ENCODE data around the gene NPFF. TPM values are rescaled to one million over a fixed set of nuclear protein-coding genes. Genes with fewer than 3 reads are reported as not detected.
"Not testable (repeated sequence)": the region's sequence is repeated elsewhere in the genome, so short reads cannot be mapped to it uniquely, and the experiment has no call there.

Gene NPFF
- total and polyA plus RNA-seq, 3 experiments from 2014 or later: not detected

DNA sequence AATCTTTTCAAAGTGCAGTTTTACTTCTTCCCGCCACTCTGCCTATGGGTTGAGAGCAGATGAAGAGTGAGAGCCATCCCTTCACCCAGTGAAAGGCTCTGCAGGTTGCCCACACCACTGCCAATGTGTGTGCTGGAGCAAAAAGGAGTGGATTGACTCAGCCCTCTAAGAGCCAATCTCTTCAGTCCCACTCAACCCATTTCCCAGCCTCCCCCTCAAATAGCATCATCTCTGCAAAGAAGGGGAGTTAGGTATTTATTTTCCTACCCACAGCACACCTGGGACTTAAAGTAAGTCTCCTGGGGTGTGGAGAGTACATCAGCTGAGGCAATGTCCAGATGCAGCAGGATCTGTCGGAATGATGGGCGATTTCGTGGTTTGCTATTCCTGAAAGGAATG, 23.3 kb downstream of the NPFF start:
- Mint-ChIP-seq H3K9me3 (no peaks in the 10 kb centered on the region), H3K36me3 (peaks cover 0 to 76% (median 7%) of the 10 kb centered on the region in 3 donors), H3K4me1 (peaks cover 6 to 24% (median 8%) of the 10 kb centered on the region in 3 donors), H3K4me3 (peak overlapping the region in 1 of 7 donors; percentile 36), H3K27me3 (no peaks in the 10 kb centered on the region), H3K27ac (peak overlapping the region in 6 of 8 donors; percentile 10 to 81 (median 64))
- Histone ChIP-seq H3K4me3 (ENCODE audit: low read length) (no peak overlapping the region), H3K9me3 (ENCODE audit: low read length) (no peaks in the 10 kb centered on the region), H3K4me1 (ENCODE audit: insufficient read depth, low read length) (no peaks in the 10 kb centered on the region), H3K27ac (ENCODE audit: low read depth, low read length) (no peak overlapping the region), H3K36me3 (ENCODE audit: insufficient read depth, low read length) (peaks cover 43% of the 10 kb centered on the region), H3K27me3 (ENCODE audit: insufficient read depth, low read length, poor library complexity, severe bottlenecking) (no peaks in the 10 kb centered on the region)
- ChIA-PET POLR2A (no interaction called here), CTCF (interaction anchor here (1.5 kb wide), 1 partner anchor 25 kb away, joined by 6 read pairs; no protein-coding TSS in a partner anchor)
- DNase-seq: no peak

DNA sequence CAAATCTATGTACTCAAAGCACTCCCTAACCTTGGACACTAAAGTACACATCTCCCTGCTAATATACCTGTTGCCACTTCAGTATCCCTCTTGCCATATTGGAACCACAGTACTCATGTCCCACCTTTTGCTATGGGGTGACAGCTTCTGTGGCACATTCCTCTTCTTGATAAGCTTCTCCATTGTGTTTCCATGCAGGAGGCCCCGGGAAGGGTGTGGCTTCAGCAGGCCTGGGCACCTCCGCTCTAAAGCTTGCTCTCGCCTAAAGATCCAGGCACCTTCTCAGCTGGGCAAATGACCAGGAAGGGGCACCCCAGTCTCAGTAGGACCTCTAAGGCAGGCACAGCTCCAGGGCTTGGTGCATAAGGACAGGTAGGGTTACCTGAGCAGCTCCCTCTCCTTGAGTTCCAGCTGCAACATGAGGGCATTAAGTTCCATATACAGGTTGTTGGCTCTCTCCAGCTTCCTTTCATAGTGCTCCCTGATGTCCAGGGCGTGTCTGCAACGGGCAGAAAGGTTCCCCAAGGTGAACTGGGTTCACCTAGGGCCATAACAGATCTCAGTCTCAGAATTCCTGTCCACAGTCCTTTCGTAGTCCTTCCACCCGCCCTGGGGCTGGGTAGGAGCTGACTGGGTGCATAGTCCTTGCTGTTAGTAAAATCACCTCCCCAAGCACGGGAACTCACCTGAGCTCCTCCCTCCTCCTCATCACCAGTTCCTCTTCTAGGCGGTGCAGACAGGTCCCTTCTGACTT, 23.9 kb downstream of the NPFF start:
- no peaks in the 10 kb centered on the region for H3K9me3 Mint-ChIP-seq
- no peaks in the 10 kb centered on the region for H3K9me3 ChIP-seq (ENCODE audit: low read length)
- H3K36me3 Mint-ChIP-seq: peaks cover 0 to 81% (median 7%) of the 10 kb centered on the region in 3 donors

DNA sequence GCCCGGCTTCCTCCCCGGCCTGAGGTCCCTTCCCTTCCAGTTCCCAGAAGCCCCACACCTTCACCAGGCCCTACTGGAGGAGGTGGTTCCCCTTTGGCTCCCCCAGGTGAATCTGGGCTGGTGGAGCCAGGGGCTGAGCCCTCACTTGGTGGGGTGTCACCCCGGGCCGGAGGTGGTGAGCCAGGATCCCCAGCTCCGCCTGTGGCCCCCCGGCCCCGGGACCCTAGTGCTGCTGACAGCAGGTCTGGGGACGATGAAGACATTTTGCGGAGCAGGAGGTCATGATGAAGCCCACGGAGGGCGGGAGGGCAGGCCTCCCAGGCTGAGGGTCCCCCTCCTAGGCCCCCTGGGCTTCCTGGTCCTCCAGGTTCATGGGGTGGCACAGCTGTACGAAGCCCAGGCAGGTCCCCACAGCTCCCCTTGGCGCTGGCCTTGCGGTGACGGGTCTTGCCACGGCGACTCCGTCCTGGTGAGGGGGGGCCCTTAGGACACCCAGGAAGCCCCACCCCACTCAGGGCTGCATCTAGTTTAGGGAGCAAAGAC, 24.6 kb downstream of the NPFF start:
- Mint-ChIP-seq H3K36me3 (peaks cover 0 to 84% (median 7%) of the 10 kb centered on the region in 3 donors), H3K4me1 (peaks cover 6 to 25% (median 7%) of the 10 kb centered on the region in 3 donors), H3K9me3 (no peaks in the 10 kb centered on the region), H3K27ac (no peak overlapping the region), H3K27me3 (no peaks in the 10 kb centered on the region), H3K4me3 (no peak overlapping the region)
- Histone ChIP-seq H3K36me3 (ENCODE audit: insufficient read depth, low read length) (peaks cover 48% of the 10 kb centered on the region), H3K4me1 (ENCODE audit: insufficient read depth, low read length) (no peaks in the 10 kb centered on the region), H3K27ac (ENCODE audit: low read depth, low read length) (no peak overlapping the region), H3K4me3 (ENCODE audit: low read length) (no peak overlapping the region), H3K9me3 (ENCODE audit: low read length) (no peaks in the 10 kb centered on the region), H3K27me3 (ENCODE audit: insufficient read depth, low read length, poor library complexity, severe bottlenecking) (no peaks in the 10 kb centered on the region)
- no peak for DNase-seq
- CTCF ChIA-PET: interaction anchor here (0.7 to 1.9 kb wide), 6 partner anchors 9 to 26 kb away, joined by 3 to 7 read pairs (median 4); partner anchors contain the start of gene TARBP2
- POLR2A ChIA-PET: interaction anchor here (1.1 to 1.4 kb wide), 2 partner anchors 11 to 26 kb away, joined by 4 to 6 read pairs; no protein-coding TSS in a partner anchor

More for the DNA sequence above, 23.9 kb downstream of the NPFF start:
- peaks cover 48% of the 10 kb centered on the region for H3K36me3 ChIP-seq (ENCODE audit: insufficient read depth, low read length)
- H3K27ac ChIP-seq (ENCODE audit: low read depth, low read length): no peak overlapping the region
- DNase-seq: no peak
- no peaks in the 10 kb centered on the region for H3K27me3 ChIP-seq (ENCODE audit: insufficient read depth, low read length, poor library complexity, severe bottlenecking)
- Mint-ChIP-seq H3K27me3 (no peaks in the 10 kb centered on the region), H3K27ac (peak overlapping the region in 6 of 8 donors; percentile 10 to 81 (median 56)), H3K4me1 (peaks cover 6 to 24% (median 8%) of the 10 kb centered on the region in 3 donors), H3K4me3 (no peak overlapping the region)
- H3K4me3 ChIP-seq (ENCODE audit: low read length): no peak overlapping the region
- ChIA-PET POLR2A (interaction anchor here (0.7 to 1.4 kb wide), 3 partner anchors 10 to 68 kb away, joined by 3 to 6 read pairs (median 4); no protein-coding TSS in a partner anchor), CTCF (interaction anchor here (0.7 to 1.9 kb wide), 4 partner anchors 8 to 25 kb away, joined by 3 to 7 read pairs (median 4); partner anchors contain the start of gene TARBP2)
- H3K4me1 ChIP-seq (ENCODE audit: insufficient read depth, low read length): no peaks in the 10 kb centered on the region

DNA sequence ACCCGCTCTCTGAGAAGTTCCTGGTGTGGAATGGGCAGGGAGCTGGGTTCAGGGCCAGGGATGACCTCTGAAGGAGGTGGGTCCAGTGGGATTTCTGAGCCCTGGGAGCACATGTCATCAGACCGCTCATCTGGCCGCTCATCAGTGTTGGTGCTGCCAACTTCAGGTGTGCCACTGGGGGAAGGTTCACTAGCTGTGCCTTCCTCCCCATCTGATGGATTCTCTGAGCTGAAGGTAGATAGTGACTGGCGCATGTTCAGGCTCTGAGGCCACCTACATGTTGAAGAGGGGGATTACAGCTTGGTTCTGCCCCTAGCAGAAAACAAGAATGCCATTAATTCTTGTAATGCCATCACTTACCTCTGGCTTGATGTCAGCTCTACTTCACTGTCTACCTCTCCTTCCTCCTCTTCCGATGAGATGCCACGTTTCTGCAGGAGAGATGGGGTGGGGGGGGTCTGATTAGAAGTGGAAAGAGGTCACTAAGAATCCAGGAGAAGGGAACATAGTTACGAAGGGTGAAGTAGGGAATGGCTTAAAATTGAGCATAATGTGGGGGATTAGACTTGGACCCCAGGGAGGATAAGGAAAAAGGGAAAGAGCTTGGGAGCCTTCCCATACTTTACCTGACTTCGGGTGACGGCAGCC, 25.2 kb downstream of the NPFF start:
- no peak overlapping the region for H3K4me3 ChIP-seq (ENCODE audit: low read length)
- no peaks in the 10 kb centered on the region for H3K27me3 ChIP-seq (ENCODE audit: insufficient read depth, low read length, poor library complexity, severe bottlenecking)
- CTCF ChIA-PET: interaction anchor here (0.9 to 1.9 kb wide), 9 partner anchors 8 to 161 kb away, joined by 3 to 7 read pairs (median 4); partner anchors contain the start of gene AAAS
- H3K4me3 Mint-ChIP-seq: peak overlapping the region in 2 of 7 donors; percentile 2 to 51
- peak overlapping the region in 6 of 8 donors; percentile 7 to 88 (median 58) for H3K27ac Mint-ChIP-seq
- H3K4me1 Mint-ChIP-seq: peaks cover 5 to 24% (median 6%) of the 10 kb centered on the region in 3 donors
- H3K27ac ChIP-seq (ENCODE audit: low read depth, low read length): no peak overlapping the region
- peaks cover under 1 to 84% (median 7%) of the 10 kb centered on the region in 3 donors for H3K36me3 Mint-ChIP-seq
- H3K9me3 ChIP-seq (ENCODE audit: low read length): no peaks in the 10 kb centered on the region
- no peak for DNase-seq
- no peaks in the 10 kb centered on the region for H3K9me3 Mint-ChIP-seq
- peaks cover 50% of the 10 kb centered on the region for H3K36me3 ChIP-seq (ENCODE audit: insufficient read depth, low read length)
- H3K27me3 Mint-ChIP-seq: no peaks in the 10 kb centered on the region
- POLR2A ChIA-PET: interaction anchor here (1.1 to 1.4 kb wide), 2 partner anchors 12 to 26 kb away, joined by 4 to 6 read pairs; no protein-coding TSS in a partner anchor
- H3K4me1 ChIP-seq (ENCODE audit: insufficient read depth, low read length): no peaks in the 10 kb centered on the region

DNA sequence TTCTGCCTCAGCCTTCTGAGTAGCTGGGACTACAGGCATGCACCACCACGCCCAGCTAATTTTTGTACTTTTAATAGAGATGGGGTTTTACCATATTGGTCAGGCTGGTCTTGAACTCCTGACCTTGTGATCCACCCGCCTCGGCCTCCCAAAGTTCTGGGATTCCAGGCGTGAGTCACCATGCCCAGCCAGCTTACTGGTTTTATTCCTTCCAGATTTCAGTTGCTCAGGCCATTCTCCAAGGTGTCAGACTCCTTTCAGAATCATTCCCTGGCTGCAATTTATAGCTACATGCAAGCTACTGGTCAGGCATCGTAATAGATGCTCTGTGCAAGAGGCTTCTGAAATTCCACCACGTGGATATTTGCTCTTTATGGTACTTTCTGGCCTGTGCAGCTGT, 25.8 kb downstream of the NPFF start:
- peak overlapping the region in 6 of 8 donors; percentile 33 to 79 (median 47) for H3K27ac Mint-ChIP-seq
- H3K9me3 Mint-ChIP-seq; H3K27me3 Mint-ChIP-seq; H3K4me3 ChIP-seq (ENCODE audit: low read length); H3K4me1 ChIP-seq (ENCODE audit: insufficient read depth, low read length); POLR2A ChIA-PET; H3K27ac ChIP-seq (ENCODE audit: low read depth, low read length); DNase-seq; H3K9me3 ChIP-seq (ENCODE audit: low read length); H3K4me3 Mint-ChIP-seq; H3K27me3 ChIP-seq (ENCODE audit: insufficient read depth, low read length, poor library complexity, severe bottlenecking): not testable (repeated sequence)
- CTCF ChIA-PET: interaction anchor here (1.0 to 1.9 kb wide), 8 partner anchors 9 to 160 kb away, joined by 3 to 7 read pairs (median 4); partner anchors contain the start of gene AAAS
- peaks cover 53% of the 10 kb centered on the region for H3K36me3 ChIP-seq (ENCODE audit: insufficient read depth, low read length)
- peaks cover 7 to 87% (median 7%) of the 10 kb centered on the region in 3 donors for H3K36me3 Mint-ChIP-seq
- H3K4me1 Mint-ChIP-seq: peaks cover 5 to 25% (median 9%) of the 10 kb centered on the region in 3 donors

DNA sequence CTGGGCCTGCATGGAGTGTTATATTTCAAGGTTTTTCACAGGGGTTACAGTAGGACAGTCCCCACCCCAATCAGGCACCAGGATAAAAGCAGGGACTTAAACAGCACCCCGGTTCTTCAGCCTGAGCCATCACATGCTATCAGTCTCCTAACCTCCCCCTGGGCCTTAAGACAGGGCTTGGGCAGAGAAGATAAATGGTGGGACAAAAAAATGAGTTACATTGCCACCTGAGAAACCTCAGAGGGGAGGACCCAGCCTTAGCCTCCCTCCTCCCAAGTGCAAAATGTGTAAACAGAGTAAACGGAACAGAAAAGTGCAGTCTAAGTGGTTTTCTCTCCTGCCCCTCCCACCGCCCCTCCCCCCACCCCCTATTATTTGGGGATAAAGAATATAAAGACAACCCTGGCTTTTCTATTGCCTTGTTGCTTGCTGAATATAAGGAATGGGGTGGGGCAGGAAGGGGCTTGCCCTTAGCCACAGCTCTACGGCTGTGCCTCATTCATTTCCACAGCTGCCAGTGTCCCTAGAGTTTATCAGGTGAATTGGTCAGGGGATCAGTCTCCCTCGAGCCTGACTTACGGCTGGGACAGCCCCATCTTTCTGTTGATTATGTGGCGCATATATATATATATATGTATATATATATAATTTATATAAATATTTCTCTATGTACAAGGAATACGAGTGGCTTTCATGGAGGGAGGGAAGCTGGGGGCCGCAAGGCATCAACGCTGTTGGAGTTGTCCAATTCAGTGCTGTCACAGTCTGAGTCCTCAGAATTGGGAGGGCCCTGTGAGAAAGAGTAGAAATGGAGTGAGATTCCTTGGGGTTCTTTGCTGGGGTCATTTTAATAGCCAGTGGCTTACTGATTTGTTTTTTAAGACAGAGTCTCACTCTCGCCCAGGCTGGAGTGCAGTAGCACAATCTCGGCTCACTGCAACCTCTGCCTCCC, 26.5 kb downstream of the NPFF start:
- no peak overlapping the region for H3K4me3 Mint-ChIP-seq
- H3K27ac ChIP-seq (ENCODE audit: low read depth, low read length): no peak overlapping the region
- POLR2A ChIA-PET: interaction anchor here (0.6 kb wide), 1 partner anchor 10 kb away, joined by 4 read pairs; no protein-coding TSS in a partner anchor
- H3K9me3 ChIP-seq (ENCODE audit: low read length): no peaks in the 10 kb centered on the region
- H3K27me3 Mint-ChIP-seq: no peaks in the 10 kb centered on the region
- peak overlapping the region in 3 of 8 donors; percentile 33 to 36 (median 35) for H3K27ac Mint-ChIP-seq
- peaks cover 7 to 25% (median 12%) of the 10 kb centered on the region in 3 donors for H3K4me1 Mint-ChIP-seq
- H3K27me3 ChIP-seq (ENCODE audit: insufficient read depth, low read length, poor library complexity, severe bottlenecking): no peaks in the 10 kb centered on the region
- H3K36me3 ChIP-seq (ENCODE audit: insufficient read depth, low read length): peaks cover 53% of the 10 kb centered on the region
- H3K36me3 Mint-ChIP-seq: peaks cover 12 to 89% (median 13%) of the 10 kb centered on the region in 3 donors
- H3K4me3 ChIP-seq (ENCODE audit: low read length): no peak overlapping the region
- no peak for DNase-seq
- CTCF ChIA-PET: interaction anchor here (1.0 to 1.9 kb wide), 8 partner anchors 10 to 159 kb away, joined by 3 to 7 read pairs (median 4); partner anchors contain the start of gene AAAS
- H3K9me3 Mint-ChIP-seq: no peaks in the 10 kb centered on the region
- no peaks in the 10 kb centered on the region for H3K4me1 ChIP-seq (ENCODE audit: insufficient read depth, low read length)

DNA sequence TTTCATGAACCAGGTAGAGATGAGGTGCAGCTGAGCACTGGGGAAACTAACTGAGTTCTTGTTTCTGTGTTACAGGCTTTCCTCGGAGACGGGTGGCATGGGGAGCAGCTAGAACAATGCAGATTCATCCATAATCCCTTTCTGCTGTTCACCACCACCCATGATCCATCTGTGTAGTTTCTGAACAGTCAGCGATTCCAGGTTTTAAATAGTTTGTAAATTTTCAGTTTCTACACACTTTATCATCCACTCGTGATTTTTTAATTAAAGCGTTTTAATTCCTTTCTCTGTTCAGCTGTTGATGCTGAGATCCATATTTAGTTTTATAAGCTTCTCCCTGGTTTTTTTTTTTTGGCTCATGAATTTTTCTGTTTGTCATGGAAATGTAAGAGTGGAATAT, 28.0 kb downstream of the NPFF start:
- H3K36me3 Mint-ChIP-seq: peaks cover 13 to 90% (median 14%) of the 10 kb centered on the region in 3 donors
- Histone ChIP-seq H3K9me3 (ENCODE audit: low read length) (no peaks in the 10 kb centered on the region), H3K4me3 (ENCODE audit: low read length) (no peak overlapping the region), H3K27me3 (ENCODE audit: insufficient read depth, low read length, poor library complexity, severe bottlenecking) (no peaks in the 10 kb centered on the region), H3K36me3 (ENCODE audit: insufficient read depth, low read length) (peaks cover 57% of the 10 kb centered on the region), H3K27ac (ENCODE audit: low read depth, low read length) (no peak overlapping the region), H3K4me1 (ENCODE audit: insufficient read depth, low read length) (no peaks in the 10 kb centered on the region)
- H3K4me1 Mint-ChIP-seq: peaks cover 16 to 39% (median 24%) of the 10 kb centered on the region in 3 donors
- CTCF ChIA-PET: interaction anchor here (1.5 to 2.6 kb wide), 2 partner anchors 22 to 29 kb away, joined by 3 to 10 read pairs; partner anchors contain the start of gene TARBP2
- H3K4me3 Mint-ChIP-seq: no peak overlapping the region
- POLR2A ChIA-PET: interaction anchor here (0.6 kb wide), 2 partner anchors 15 to 22 kb away, joined by 3 to 6 read pairs; partner anchors contain the start of gene TARBP2
- H3K27me3 Mint-ChIP-seq: no peaks in the 10 kb centered on the region
- DNase-seq: no peak
- H3K9me3 Mint-ChIP-seq: no peaks in the 10 kb centered on the region
- H3K27ac Mint-ChIP-seq: peak overlapping the region in 4 of 8 donors; percentile 0 to 54 (median 34)
